Esophagus (tissue), 2 donors: ENCODE results near the gene CARS2. TPM values are rescaled to one million over a fixed set of nuclear protein-coding genes. Genes with fewer than 3 reads are reported as not detected.
A peak's percentile ranks its signal among the peaks of the same experiment; 100 is the strongest.

Source experiments
- H3K27ac ChIP-seq, 2 donors: one replicate each; pipeline ENCODE4 v1.5.1; 2013; ENCODE audit warnings: low read depth in 2 of 2, mild to moderate bottlenecking in 2 of 2, inconsistent platforms in 1 of 2, low read length in 1 of 2, moderate library complexity in 1 of 2
- H3K27me3 ChIP-seq, 2 donors: one replicate each; pipeline ENCODE4 v1.6.1; 2013; ENCODE audit warnings: low read length in 2 of 2, control low read depth in 1 of 2, mild to moderate bottlenecking in 1 of 2; ENCODE audit not compliant: insufficient read depth in 2 of 2, control insufficient read depth in 1 of 2
- H3K36me3 ChIP-seq, 2 donors: one replicate each; pipeline ENCODE4 v1.6.1; 2013; ENCODE audit warnings: low read length in 1 of 2; ENCODE audit not compliant: control insufficient read depth in 2 of 2, insufficient read depth in 2 of 2
- H3K4me1 ChIP-seq, 2 donors: one replicate each; pipeline ENCODE4 v1.6.1; 2013; ENCODE audit warnings: low read length in 1 of 2; ENCODE audit not compliant: control insufficient read depth in 2 of 2, insufficient read depth in 2 of 2
- H3K4me3 ChIP-seq, 2 donors: one replicate each; pipeline ENCODE4 v1.5.1; 2013; ENCODE audit warnings: low read length in 2 of 2, mild to moderate bottlenecking in 2 of 2, low read depth in 1 of 2, moderate library complexity in 1 of 2
- H3K9me3 ChIP-seq, 2 donors: one replicate each; pipeline ENCODE4 v1.6.1; 2013; ENCODE audit warnings: mild to moderate bottlenecking in 2 of 2, low read depth in 1 of 2, low read length in 1 of 2, moderate library complexity in 1 of 2; ENCODE audit not compliant: control insufficient read depth in 2 of 2, insufficient read depth in 1 of 2
- WGBS, 2 donors: extraction: QIAGEN DNeasy Blood & Tissue Kit; methylation state at CpG; one replicate each; pipeline ENCODE4 v1.1.7; 2013; 5-methylcytosine and 5-hydroxymethylcytosine counted together
- polyA plus RNA-seq, 2 donors: library from polyadenylated mRNA; stranded (reverse); fragments of 200-250 nt; gene quantifications; one replicate each; pipeline ENCODE4 v1.2.3, GENCODE V29; 2013
- donor health status: healthy with polysubstance abuse.
- donor health status: Bipolar disorder and iron deficiency.

The CARS2 gene
- polyA plus RNA-seq, 2 donors, result 42.9 to 75.1 TPM

DNA sequence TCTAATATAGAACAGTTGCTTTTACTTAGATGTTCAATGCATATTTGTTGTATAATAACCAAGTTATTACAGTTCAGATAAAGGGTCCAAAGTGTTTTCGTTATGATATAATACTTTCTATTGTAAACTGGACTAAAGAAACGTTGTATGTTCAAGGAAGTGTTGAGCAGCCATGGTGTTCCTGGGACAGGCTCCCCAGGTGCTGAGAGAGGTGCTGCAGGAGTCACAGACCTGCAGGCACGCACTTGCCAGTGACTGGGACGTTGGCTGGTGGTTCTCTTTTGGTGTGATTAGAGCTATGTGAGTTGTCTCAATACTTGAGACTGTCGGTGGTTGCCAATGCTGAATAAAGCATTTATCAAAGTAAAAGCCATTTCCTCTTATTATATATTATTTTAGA is 17.1 kb upstream of the CARS2 start:
- peaks cover 0 to 5% of the 10 kb centered on the region in 2 donors for H3K9me3 ChIP-seq
- 49 to 50% methylated on average over 5 of the region's 5 CpGs for WGBS, 2 donors
- H3K4me1 ChIP-seq, result peaks cover 0 to 5% of the 10 kb centered on the region in 2 donors
- H3K27me3 ChIP-seq, result no peaks in the 10 kb centered on the region
- no peak overlapping the region for H3K4me3 ChIP-seq
- H3K36me3 ChIP-seq, result peaks cover 0 to 8% of the 10 kb centered on the region in 2 donors
- H3K27ac ChIP-seq, result no peak overlapping the region

DNA sequence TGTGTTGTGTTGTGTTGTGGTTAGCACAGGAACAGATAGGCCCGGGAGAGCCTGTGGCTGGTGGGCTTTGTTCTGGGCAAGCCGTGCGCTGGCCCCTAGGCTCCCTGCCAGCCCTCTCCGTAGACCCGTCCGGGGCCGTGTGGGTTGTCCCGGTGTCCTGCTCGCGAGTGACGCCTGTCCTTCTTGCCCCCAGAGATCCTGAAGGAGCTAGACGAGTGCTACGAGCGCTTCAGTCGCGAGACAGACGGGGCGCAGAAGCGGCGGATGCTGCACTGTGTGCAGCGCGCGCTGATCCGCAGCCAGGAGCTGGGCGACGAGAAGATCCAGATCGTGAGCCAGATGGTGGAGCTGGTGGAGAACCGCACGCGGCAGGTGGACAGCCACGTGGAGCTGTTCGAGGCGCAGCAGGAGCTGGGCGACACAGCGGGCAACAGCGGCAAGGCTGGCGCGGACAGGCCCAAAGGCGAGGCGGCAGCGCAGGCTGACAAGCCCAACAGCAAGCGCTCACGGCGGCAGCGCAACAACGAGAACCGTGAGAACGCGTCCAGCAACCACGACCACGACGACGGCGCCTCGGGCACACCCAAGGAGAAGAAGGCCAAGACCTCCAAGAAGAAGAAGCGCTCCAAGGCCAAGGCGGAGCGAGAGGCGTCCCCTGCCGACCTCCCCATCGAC is 13.3 kb upstream of the CARS2 start:
- Histone ChIP-seq H3K4me1 (peaks cover 0 to 5% of the 10 kb centered on the region in 2 donors), H3K27ac (no peak overlapping the region), H3K27me3 (no peaks in the 10 kb centered on the region), H3K36me3 (peaks cover 0 to 8% of the 10 kb centered on the region in 2 donors), H3K9me3 (peaks cover 0 to 5% of the 10 kb centered on the region in 2 donors), H3K4me3 (no peak overlapping the region)
- WGBS, 2 donors, result 98% methylated on average over 60 to 61 of the region's 61 CpGs

DNA sequence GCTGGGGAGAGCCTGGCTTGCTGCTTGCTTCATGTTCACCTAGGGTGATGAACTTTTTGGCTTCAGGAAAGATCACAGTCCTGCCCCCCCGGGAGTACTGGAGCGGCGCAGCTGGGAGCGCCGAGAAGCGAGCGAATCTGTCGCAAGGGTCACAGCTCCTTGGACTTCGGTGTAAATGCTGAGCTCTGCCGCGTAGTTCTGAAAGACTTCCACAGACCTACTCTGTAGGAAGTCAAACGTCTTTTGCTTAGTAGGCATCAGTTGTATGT is 10.3 kb upstream of the CARS2 start:
- Histone ChIP-seq H3K4me1 (peaks cover 0 to 5% of the 10 kb centered on the region in 2 donors), H3K27ac (peak overlapping the region; percentile 92 to 96), H3K27me3 (no peaks in the 10 kb centered on the region), H3K4me3 (peak overlapping the region; percentile 87 to 88), H3K9me3 (peaks cover 0 to 5% of the 10 kb centered on the region in 2 donors), H3K36me3 (peaks cover 0 to 8% of the 10 kb centered on the region in 2 donors)
- WGBS, 2 donors, result 0% methylated on average over 12 of the region's 12 CpGs

DNA sequence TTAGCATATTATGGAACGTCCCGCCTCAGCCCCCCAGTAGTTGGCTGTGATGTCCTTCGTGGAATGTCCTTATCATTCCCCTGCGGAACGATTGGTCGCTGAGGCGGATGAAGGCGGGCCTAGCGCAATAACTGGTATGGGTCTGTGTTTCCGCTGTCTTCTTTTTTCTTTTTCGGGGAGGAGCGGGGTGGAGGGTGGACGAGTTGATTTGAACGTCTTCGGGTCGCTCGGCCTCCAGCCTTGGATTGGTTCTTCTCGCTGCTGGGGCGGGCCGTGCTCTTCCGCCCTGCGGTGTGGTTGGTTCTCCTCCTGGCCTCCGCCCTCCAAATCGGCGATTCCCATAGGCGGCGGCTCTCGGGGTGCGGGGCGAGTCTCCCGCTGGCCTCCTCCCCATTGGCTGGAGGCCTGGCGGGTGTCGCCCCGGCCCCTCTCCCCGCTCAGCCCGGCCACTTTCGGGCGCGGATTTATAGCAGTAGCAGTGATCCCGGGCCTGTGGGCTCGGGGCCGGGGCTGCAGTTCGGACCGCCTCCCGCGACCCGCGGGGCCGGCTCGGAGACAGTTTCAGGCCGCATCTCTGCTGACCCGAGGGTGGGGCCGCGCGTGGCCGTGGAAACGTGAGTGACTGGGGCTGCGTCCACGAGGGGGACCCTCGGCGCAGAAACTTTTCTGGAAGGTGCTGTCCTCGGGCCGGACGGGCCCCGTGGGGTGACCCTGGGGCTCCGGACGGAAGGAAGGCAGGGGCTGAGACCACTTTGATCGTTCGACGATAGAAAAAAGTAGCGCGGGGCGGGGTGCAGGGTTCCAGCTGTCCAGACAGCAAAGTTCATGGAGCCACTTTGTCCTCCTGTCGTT is 9.7 kb upstream of the CARS2 start:
- Histone ChIP-seq H3K4me3 (peak overlapping the region; percentile 92 to 94), H3K27ac (peak overlapping the region; percentile 97 to 100), H3K4me1 (peaks cover 0 to 5% of the 10 kb centered on the region in 2 donors), H3K27me3 (no peaks in the 10 kb centered on the region), H3K9me3 (peaks cover 0 to 5% of the 10 kb centered on the region in 2 donors), H3K36me3 (peaks cover 0 to 8% of the 10 kb centered on the region in 2 donors)
- WGBS, 2 donors, result 0 to 1% methylated on average over 74 of the region's 74 CpGs

DNA sequence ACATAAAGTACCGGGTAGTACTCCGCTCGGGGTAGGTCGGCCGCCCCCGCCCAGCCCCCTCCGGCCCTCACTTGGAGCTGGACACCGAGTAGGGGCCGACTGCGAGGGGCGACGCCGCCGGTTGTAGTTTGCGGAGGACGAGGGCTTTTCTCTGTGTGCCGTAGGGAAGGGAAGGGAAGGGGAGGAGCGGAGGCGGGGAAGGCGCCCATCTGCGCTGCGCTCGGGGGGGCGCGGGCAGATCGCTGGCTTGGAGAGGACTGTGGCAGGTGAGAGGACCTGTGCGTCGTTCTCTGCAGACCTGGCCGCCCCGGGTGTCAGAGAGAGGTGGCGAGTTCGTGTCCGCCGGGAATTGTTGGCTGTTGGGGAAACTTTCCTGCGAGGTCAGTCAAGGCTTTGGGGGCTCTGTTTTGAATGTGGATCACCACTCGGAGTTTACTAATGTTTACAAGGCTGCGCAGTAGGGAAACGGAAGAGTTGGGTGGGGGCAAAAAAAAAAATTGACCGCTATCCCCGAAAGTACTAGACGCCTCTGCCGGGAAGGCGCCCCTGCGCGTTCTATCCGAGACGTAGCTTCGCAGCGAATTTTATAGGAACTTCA is 9.0 kb upstream of the CARS2 start:
- Histone ChIP-seq H3K36me3 (peaks cover 0 to 8% of the 10 kb centered on the region in 2 donors), H3K4me3 (peak overlapping the region; percentile 92 to 94), H3K27me3 (no peaks in the 10 kb centered on the region), H3K9me3 (peaks cover 0 to 5% of the 10 kb centered on the region in 2 donors), H3K4me1 (peaks cover 0 to 5% of the 10 kb centered on the region in 2 donors), H3K27ac (peak overlapping the region; percentile 97 to 100)
- 0 to 1% methylated on average over 41 to 49 of the region's 49 CpGs for WGBS, 2 donors

DNA sequence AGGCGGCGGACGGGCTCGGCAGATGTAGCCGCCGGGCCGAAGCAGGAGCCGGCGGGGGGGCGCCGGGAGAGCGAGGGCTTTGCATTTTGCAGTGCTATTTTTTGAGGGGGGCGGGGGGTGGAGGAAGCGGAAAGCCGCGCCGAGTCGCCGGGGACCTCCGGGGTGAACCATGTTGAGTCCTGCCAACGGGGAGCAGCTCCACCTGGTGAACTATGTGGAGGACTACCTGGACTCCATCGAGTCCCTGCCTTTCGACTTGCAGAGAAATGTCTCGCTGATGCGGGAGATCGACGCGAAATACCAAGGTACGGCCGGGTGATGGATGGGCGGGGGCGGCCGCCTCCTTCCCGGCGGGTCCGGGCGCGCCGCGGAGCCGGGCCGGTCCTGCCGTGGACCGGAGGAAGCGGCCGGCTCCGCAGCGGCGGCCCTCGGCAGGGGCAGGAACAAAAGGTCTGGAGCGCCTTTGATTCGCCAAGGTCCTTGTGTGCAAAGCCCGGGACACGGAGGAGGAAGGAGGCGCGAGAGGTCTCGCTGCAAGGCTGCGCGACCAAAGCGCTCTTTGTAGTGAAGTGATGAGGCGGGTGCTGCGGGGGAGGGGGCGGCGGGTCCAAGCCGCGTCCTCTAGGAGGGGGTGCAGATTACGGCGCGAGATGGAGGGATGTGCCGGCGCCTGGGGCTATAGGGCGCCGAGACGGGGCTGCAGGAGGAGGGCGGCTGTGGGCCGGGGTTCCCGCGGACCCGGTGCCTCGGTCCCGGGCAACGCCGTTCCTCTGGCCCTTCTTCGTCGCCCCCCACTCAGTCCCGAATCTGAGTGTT is 8.3 kb upstream of the CARS2 start:
- peak overlapping the region; percentile 92 to 94 for H3K4me3 ChIP-seq
- peaks cover 0 to 3% of the 10 kb centered on the region in 2 donors for H3K36me3 ChIP-seq
- H3K4me1 ChIP-seq, result peaks cover 0 to 3% of the 10 kb centered on the region in 2 donors
- H3K9me3 ChIP-seq, result peaks cover 0 to 2% of the 10 kb centered on the region in 2 donors
- no peaks in the 10 kb centered on the region for H3K27me3 ChIP-seq
- 1% methylated on average over 75 to 86 of the region's 86 CpGs for WGBS, 2 donors
- H3K27ac ChIP-seq, result peak overlapping the region; percentile 97 to 100

DNA sequence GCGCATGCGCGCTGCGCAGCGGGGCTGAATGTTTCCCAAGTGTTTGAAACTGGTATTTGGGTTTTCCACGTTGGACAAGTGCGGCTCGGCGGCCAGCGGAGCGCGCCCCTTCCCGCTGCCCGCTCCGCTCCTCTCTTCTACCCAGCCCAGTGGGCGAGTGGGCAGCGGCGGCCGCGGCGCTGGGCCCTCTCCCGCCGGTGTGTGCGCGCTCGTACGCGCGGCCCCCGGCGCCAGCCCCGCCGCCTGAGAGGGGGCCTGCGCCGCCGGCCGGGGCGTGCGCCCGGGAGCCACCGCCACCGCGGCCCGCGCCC is 7.7 kb upstream of the CARS2 start, which contains the start of gene ING1:
TSS of gene ING1 (plus strand) at position 59 of the 311 bp plus-strand sequence. CDS start 450 bp downstream, outside the sequence.
- Histone ChIP-seq H3K27ac (peak within 1 kb of the TSS; percentile 100), H3K4me1 (no peaks in the 10 kb centered on the region)

DNA sequence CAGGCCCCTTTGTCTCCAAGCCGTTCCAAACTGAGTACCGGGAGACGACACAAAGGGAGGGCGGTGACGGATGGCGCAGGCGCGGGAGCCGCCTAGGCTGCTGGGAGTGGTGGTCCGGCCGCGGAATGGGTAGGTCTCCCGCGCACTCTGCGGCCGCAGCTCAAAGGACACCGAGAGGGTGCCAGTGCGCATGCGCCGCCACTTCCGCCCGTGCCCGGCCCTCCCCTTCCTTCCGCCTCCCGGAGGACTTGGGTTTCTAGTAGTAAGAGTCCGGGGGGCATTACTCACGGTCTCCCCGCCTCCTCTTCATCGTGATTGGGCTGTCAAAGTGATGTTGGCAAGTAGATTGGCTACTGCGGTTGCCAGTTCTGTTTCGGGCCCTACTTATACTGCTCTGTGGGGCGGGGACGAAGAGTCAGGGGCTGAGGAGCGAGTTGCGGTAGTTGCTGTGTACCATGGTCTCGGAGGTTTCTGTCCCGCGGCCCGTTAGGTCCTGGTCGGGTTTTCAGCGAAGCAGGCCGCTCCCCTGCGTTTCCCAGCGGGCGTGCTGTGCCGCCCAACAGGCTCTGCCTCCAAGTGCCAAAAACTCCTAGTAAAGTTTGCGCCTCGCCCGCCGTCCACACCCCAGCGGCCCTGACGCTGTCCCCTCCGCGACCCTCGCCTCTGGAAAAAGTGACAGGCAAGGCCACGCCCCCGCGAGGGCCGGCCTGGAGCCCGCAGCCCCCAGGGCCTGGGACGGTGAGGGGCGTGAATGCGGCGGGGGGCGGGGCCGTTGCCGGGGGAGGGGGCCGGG is 7.1 kb upstream of the CARS2 start:
- 0 to 1% methylated on average over 67 to 68 of the region's 68 CpGs for WGBS, 2 donors
- H3K9me3 ChIP-seq, result no peaks in the 10 kb centered on the region
- no peaks in the 10 kb centered on the region for H3K36me3 ChIP-seq
- H3K27ac ChIP-seq, result peak overlapping the region; percentile 100
- H3K4me3 ChIP-seq, result peak overlapping the region; percentile 92 to 94
- H3K27me3 ChIP-seq, result no peaks in the 10 kb centered on the region
- H3K4me1 ChIP-seq, result no peaks in the 10 kb centered on the region

More for the DNA sequence above, 7.7 kb upstream of the CARS2 start, which contains the start of gene ING1:
- H3K36me3 ChIP-seq, result no peaks in the 10 kb centered on the region
- 0 to 1% methylated on average over 17 to 45 of the region's 45 CpGs for WGBS, 2 donors
- no peaks in the 10 kb centered on the region for H3K27me3 ChIP-seq
- no peaks in the 10 kb centered on the region for H3K9me3 ChIP-seq
- peak within 1 kb of the TSS; percentile 92 to 94 for H3K4me3 ChIP-seq
